ENCODE results near the gene NFE2L3. TPM values are rescaled to one million over a fixed set of nuclear protein-coding genes. Genes with fewer than 3 reads are reported as not detected.

NFE2L3 gene
- total RNA-seq, 2 donors from 2014 or later: 2.8 to 4.5 TPM

DNA sequence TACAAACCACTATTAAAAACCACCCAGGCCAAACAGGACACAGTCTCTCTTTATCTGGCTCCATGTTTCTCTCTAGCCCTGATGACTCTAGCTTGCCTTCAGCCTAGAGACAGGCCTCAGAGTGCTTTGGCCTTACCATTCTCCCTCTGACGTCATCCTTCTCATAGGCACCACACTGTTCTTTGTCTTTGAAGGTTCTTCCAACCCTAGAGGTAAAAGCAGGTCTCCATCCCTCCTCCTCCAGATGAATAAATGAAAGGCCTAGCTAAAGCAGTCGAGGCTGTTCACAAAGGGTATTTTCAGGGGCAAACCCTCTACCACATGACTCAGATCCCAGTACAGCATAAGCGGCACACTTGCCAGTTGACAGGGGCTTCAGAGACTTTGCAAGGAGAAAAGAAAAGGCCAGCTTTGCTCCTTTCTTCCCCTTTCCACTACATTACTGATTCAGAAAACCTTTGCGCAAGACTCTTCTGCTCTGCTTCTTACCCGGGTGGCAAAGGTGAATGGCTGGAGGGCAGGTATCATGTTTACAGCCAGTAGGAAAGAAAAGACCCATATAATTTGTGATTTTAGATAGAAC is 14.8 kb downstream of the NFE2L3 start:
- no peak overlapping the region for H3K27ac ChIP-seq
- H3K9me3 ChIP-seq: no peaks in the 10 kb centered on the region
- no peaks in the 10 kb centered on the region for H3K27me3 ChIP-seq (replicated peaks; ENCODE audit: insufficient read depth)
- DNase-seq (ENCODE audit: low spot score) (no peak), ATAC-seq (ENCODE audit: insufficient number of reproducible peaks, low FRiP score, low read depth) (no peak)
- no peaks in the 10 kb centered on the region for H3K36me3 ChIP-seq
- no peak overlapping the region for H3K4me3 ChIP-seq
- TF ChIP-seq, protein P1, sequence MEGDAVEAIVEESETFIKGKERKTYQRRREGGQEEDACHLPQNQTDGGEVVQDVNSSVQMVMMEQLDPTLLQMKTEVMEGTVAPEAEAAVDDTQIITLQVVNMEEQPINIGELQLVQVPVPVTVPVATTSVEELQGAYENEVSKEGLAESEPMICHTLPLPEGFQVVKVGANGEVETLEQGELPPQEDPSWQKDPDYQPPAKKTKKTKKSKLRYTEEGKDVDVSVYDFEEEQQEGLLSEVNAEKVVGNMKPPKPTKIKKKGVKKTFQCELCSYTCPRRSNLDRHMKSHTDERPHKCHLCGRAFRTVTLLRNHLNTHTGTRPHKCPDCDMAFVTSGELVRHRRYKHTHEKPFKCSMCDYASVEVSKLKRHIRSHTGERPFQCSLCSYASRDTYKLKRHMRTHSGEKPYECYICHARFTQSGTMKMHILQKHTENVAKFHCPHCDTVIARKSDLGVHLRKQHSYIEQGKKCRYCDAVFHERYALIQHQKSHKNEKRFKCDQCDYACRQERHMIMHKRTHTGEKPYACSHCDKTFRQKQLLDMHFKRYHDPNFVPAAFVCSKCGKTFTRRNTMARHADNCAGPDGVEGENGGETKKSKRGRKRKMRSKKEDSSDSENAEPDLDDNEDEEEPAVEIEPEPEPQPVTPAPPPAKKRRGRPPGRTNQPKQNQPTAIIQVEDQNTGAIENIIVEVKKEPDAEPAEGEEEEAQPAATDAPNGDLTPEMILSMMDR (IDR thresholded peaks at IDR 0.05): no peak
- H3K4me1 ChIP-seq (ENCODE audit: control insufficient read depth in 1 of 2, low read depth in 2 of 2): no peaks in the 10 kb centered on the region

DNA sequence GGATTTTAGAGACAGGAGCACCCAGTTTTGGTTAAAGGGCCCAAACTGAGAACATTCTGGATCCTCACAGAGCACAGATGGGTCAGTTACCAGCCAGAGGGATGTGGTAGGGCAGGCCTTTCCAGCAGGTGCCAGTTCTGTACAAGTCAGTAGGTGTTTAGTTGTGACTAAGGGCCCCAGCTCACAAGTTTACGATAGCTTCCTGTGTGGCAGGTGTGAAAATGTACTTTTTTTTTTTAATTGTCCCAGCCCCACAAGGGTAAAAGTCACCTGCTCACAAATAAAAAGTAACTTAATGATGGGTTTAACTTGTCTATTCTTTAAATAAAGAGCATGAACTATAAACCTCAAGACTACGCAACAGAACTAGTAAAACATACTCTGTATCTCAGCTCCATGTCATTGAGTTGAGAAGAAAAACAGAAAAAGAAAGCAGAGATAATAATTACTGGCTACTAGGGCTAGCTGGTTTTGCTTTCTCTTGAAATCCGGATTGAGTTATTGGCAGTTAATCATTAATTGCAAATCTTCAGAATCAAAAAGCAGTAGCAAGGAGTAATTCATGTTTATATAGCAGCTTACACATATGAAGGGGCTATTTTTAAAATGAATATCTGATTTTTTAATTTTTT is 15.4 kb downstream of the NFE2L3 start:
- no peak overlapping the region for H3K27ac ChIP-seq
- ATAC-seq (ENCODE audit: insufficient number of reproducible peaks, low FRiP score, low read depth) (no peak), DNase-seq (ENCODE audit: low spot score) (no peak)
- no peak overlapping the region for H3K4me3 ChIP-seq
- H3K9me3 ChIP-seq: no peaks in the 10 kb centered on the region
- H3K36me3 ChIP-seq: no peaks in the 10 kb centered on the region
- H3K27me3 ChIP-seq (replicated peaks; ENCODE audit: insufficient read depth): no peaks in the 10 kb centered on the region
- no peaks in the 10 kb centered on the region for H3K4me1 ChIP-seq (ENCODE audit: control insufficient read depth in 1 of 2, low read depth in 2 of 2)
- TF ChIP-seq, protein P1 (IDR thresholded peaks at IDR 0.05): no peak

DNA sequence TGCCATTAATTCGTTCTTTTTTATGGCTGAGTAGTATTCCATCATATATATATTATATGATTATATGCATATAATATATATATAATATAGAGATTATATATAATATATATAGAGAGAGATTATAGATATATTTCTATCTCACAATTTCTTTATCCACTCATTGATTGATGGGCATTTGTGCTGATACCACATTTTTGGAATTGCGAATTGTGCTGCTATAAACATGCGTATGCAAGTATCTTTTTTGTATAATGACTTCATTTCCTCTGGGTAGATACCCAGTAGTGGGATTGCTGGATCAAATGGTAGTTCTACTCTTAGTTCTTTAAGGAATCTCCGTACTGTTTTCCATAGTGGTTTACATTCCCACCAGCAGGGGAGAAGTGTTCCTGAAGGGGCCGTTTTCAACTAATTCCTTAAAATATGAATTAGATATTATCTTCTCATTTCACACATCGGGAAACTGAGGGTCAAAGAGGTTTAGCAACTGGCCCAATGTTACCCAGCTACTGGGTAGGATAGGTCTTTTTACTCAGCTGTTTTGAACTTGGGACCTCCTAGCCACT is 16.5 kb downstream of the NFE2L3 start:
- H3K4me3 ChIP-seq: no peak overlapping the region
- H3K27ac ChIP-seq: no peak overlapping the region
- H3K9me3 ChIP-seq: no peaks in the 10 kb centered on the region
- no peaks in the 10 kb centered on the region for H3K36me3 ChIP-seq
- H3K27me3 ChIP-seq (replicated peaks; ENCODE audit: insufficient read depth): no peaks in the 10 kb centered on the region
- H3K4me1 ChIP-seq (ENCODE audit: control insufficient read depth in 1 of 2, low read depth in 2 of 2): no peaks in the 10 kb centered on the region
- DNase-seq (ENCODE audit: low spot score): no peak
- ATAC-seq (ENCODE audit: insufficient number of reproducible peaks, low FRiP score, low read depth): no peak
- TF ChIP-seq, protein P1 (IDR thresholded peaks at IDR 0.05): no peak

DNA sequence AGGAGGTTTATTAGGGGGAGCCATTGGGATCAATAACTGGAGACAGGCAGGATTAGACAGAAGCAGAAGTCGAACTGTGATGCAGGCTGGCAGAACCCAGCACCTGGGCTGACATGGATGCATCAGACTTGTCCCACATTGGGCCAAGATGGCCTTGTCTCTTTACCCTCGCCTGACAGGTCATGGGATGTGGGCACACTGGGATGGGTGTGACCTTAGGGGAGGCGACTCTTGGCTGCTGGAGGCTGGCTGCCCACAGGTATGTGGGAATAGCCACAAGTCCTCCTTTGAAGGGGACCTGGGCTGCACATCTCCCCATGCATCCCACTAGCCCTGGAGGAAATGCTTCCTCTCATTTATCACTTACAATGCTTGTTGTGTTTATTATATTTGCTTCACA is 17.3 kb downstream of the NFE2L3 start:
- no peaks in the 10 kb centered on the region for H3K27me3 ChIP-seq (replicated peaks; ENCODE audit: insufficient read depth)
- H3K4me1 ChIP-seq (ENCODE audit: control insufficient read depth in 1 of 2, low read depth in 2 of 2): no peaks in the 10 kb centered on the region
- no peak overlapping the region for H3K27ac ChIP-seq
- no peak for ATAC-seq (ENCODE audit: insufficient number of reproducible peaks, low FRiP score, low read depth)
- TF ChIP-seq, protein P1 (IDR thresholded peaks at IDR 0.05): no peak
- H3K36me3 ChIP-seq: no peaks in the 10 kb centered on the region
- no peak for DNase-seq (ENCODE audit: low spot score)
- no peaks in the 10 kb centered on the region for H3K9me3 ChIP-seq
- no peak overlapping the region for H3K4me3 ChIP-seq

DNA sequence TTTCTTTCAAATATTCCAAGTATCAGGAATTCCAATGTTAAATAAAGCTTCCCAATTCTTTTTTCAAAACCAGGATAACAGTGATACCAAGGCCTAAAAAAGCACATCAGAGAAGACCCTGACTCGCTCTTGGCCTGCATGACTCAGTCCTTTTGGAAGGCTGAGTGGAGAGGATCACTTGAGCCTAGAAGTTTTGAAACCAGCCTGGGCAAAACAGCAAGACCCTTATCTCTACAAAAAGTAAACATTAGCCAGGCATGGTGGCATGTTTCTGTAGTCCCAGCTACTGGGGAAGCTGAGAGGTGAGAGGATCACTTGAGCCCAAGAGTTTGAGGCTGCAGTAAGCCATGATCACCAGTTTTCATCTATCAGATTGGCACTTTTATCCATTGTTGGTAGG is 18.7 kb downstream of the NFE2L3 start:
- Histone ChIP-seq H3K27ac (no peak overlapping the region), H3K4me1 (ENCODE audit: control insufficient read depth in 1 of 2, low read depth in 2 of 2) (no peaks in the 10 kb centered on the region), H3K27me3 (replicated peaks; ENCODE audit: insufficient read depth) (no peaks in the 10 kb centered on the region), H3K9me3 (no peaks in the 10 kb centered on the region), H3K36me3 (no peaks in the 10 kb centered on the region), H3K4me3 (no peak overlapping the region)
- TF ChIP-seq, protein P1 (IDR thresholded peaks at IDR 0.05): no peak
- DNase-seq (ENCODE audit: low spot score): no peak
- ATAC-seq (ENCODE audit: insufficient number of reproducible peaks, low FRiP score, low read depth): no peak

Measured in thoracic aorta (tissue), 2 donors.